OCI-LY1 (cell line): Measurements from ENCODE around the gene GALC.

ENCODE experiments used
- CTCF ChIP-seq: fragments of 200-600 bp; sonication (generic), shearing (Covaris generic); IDR thresholded peaks from 2 replicates; pipeline ENCODE4 v1.5.1; 2017; ENCODE audit warnings: mild to moderate bottlenecking, antibody characterized with exemption, low read length, moderate library complexity, mixed read lengths
- EZH2 ChIP-seq: fragments of 200-600 bp; sonication (generic), shearing (Covaris generic); IDR thresholded peaks from 2 replicates; pipeline ENCODE4 v1.8.0; 2017; ENCODE audit warnings: borderline replicate concordance, mixed run types, mild to moderate bottlenecking, antibody characterized with exemption, low read length, moderate library complexity, mixed read lengths

GRCh38 chr14:87994974-87995373 is 2.0 kb upstream of the GALC start:
- TF ChIP-seq CTCF = no peak
- TF ChIP-seq EZH2 = no peak
